Measurements from ENCODE around the gene SLC22A2. TPM values are rescaled to one million over a fixed set of nuclear protein-coding genes. Genes with fewer than 3 reads are reported as not detected.

The SLC22A2 gene
- total RNA-seq, 2 donors from 2014 or later: not detected

GRCh38 chr6:160192840-160193239, 65.8 kb downstream of the SLC22A2 start:
- H3K4me3 Mint-ChIP-seq: no peak overlapping the region
- H3K4me1 Mint-ChIP-seq: no peaks in the 10 kb centered on the region
- no peak overlapping the region for H3K27ac Mint-ChIP-seq
- peaks cover 3% of the 10 kb centered on the region for H3K27me3 Mint-ChIP-seq
- ATAC-seq (replicated peaks): no peak
- peaks cover 10% of the 10 kb centered on the region for H3K9me3 Mint-ChIP-seq
- H3K36me3 Mint-ChIP-seq (ENCODE audit: low read depth): no peaks in the 10 kb centered on the region

- H3K4me3 Mint-ChIP-seq: no peak overlapping the region
- ATAC-seq (replicated peaks): no peak
- H3K27me3 Mint-ChIP-seq: peaks cover 6% of the 10 kb centered on the region
- peaks cover 10% of the 10 kb centered on the region for H3K9me3 Mint-ChIP-seq
- no peak overlapping the region for H3K27ac Mint-ChIP-seq
- H3K4me1 Mint-ChIP-seq: no peaks in the 10 kb centered on the region
- no peaks in the 10 kb centered on the region for H3K36me3 Mint-ChIP-seq (ENCODE audit: low read depth)
Observed at GRCh38 chr6:160190973-160191372, 67.6 kb downstream of the SLC22A2 start.

- H3K4me3 Mint-ChIP-seq: no peak overlapping the region
- no peak for ATAC-seq (replicated peaks)
- no peaks in the 10 kb centered on the region for H3K4me1 Mint-ChIP-seq
Observed at GRCh38 chr6:160190081-160190480, 68.5 kb downstream of the SLC22A2 start.

GRCh38 chr6:160188773-160189172, 69.8 kb downstream of the SLC22A2 start:
- ATAC-seq (replicated peaks): no peak
- peaks cover 13% of the 10 kb centered on the region for H3K27me3 Mint-ChIP-seq
- H3K36me3 Mint-ChIP-seq (ENCODE audit: low read depth): no peaks in the 10 kb centered on the region
- H3K4me3 Mint-ChIP-seq: no peak overlapping the region
- H3K27ac Mint-ChIP-seq: no peak overlapping the region
- peaks cover 10% of the 10 kb centered on the region for H3K9me3 Mint-ChIP-seq
- no peaks in the 10 kb centered on the region for H3K4me1 Mint-ChIP-seq

More at GRCh38 chr6:160190081-160190480, 68.5 kb downstream of the SLC22A2 start:
- no peaks in the 10 kb centered on the region for H3K36me3 Mint-ChIP-seq (ENCODE audit: low read depth)
- peaks cover 6% of the 10 kb centered on the region for H3K27me3 Mint-ChIP-seq
- H3K9me3 Mint-ChIP-seq: peaks cover 10% of the 10 kb centered on the region
- H3K27ac Mint-ChIP-seq: no peak overlapping the region

- ATAC-seq (replicated peaks): no peak
- H3K4me1 Mint-ChIP-seq: no peaks in the 10 kb centered on the region
- H3K27ac Mint-ChIP-seq: no peak overlapping the region
- no peak overlapping the region for H3K4me3 Mint-ChIP-seq
- H3K9me3 Mint-ChIP-seq: no peaks in the 10 kb centered on the region
- no peaks in the 10 kb centered on the region for H3K36me3 Mint-ChIP-seq (ENCODE audit: low read depth)
- H3K27me3 Mint-ChIP-seq: peaks cover 22% of the 10 kb centered on the region
Observed at GRCh38 chr6:160180706-160181105, 77.9 kb downstream of the SLC22A2 start.

- ATAC-seq (replicated peaks): no peak
- H3K36me3 Mint-ChIP-seq (ENCODE audit: low read depth): no peaks in the 10 kb centered on the region
- peaks cover 11% of the 10 kb centered on the region for H3K27me3 Mint-ChIP-seq
- H3K4me3 Mint-ChIP-seq: no peak overlapping the region
- H3K4me1 Mint-ChIP-seq: no peaks in the 10 kb centered on the region
- no peaks in the 10 kb centered on the region for H3K9me3 Mint-ChIP-seq
- H3K27ac Mint-ChIP-seq: no peak overlapping the region
Observed at GRCh38 chr6:160178271-160178670, 80.3 kb downstream of the SLC22A2 start.

- H3K9me3 Mint-ChIP-seq: no peaks in the 10 kb centered on the region
- H3K36me3 Mint-ChIP-seq (ENCODE audit: low read depth): no peaks in the 10 kb centered on the region
- H3K27me3 Mint-ChIP-seq: peaks cover 14% of the 10 kb centered on the region
- no peak overlapping the region for H3K27ac Mint-ChIP-seq
- ATAC-seq (replicated peaks): no peak
- H3K4me3 Mint-ChIP-seq: no peak overlapping the region
- H3K4me1 Mint-ChIP-seq: no peaks in the 10 kb centered on the region
Observed at GRCh38 chr6:160177220-160177619, 81.4 kb downstream of the SLC22A2 start.

GRCh38 chr6:160174681-160175080, 83.9 kb downstream of the SLC22A2 start:
- H3K9me3 Mint-ChIP-seq: no peaks in the 10 kb centered on the region
- no peaks in the 10 kb centered on the region for H3K36me3 Mint-ChIP-seq (ENCODE audit: low read depth)
- no peak overlapping the region for H3K27ac Mint-ChIP-seq
- peaks cover 18% of the 10 kb centered on the region for H3K27me3 Mint-ChIP-seq
- no peaks in the 10 kb centered on the region for H3K4me1 Mint-ChIP-seq
- H3K4me3 Mint-ChIP-seq: no peak overlapping the region
- ATAC-seq (replicated peaks): no peak

GRCh38 chr6:160173806-160174527, 84.7 kb downstream of the SLC22A2 start:
- Mint-ChIP-seq H3K27me3 (peaks cover 18% of the 10 kb centered on the region), H3K4me1 (no peaks in the 10 kb centered on the region), H3K27ac (no peak overlapping the region), H3K4me3 (no peak overlapping the region), H3K36me3 (ENCODE audit: low read depth) (no peaks in the 10 kb centered on the region), H3K9me3 (no peaks in the 10 kb centered on the region)
- ATAC-seq (replicated peaks): no peak

- H3K27me3 Mint-ChIP-seq: peaks cover 15% of the 10 kb centered on the region
- H3K9me3 Mint-ChIP-seq: no peaks in the 10 kb centered on the region
- H3K4me1 Mint-ChIP-seq: no peaks in the 10 kb centered on the region
- no peak overlapping the region for H3K27ac Mint-ChIP-seq
- H3K36me3 Mint-ChIP-seq (ENCODE audit: low read depth): no peaks in the 10 kb centered on the region
- no peak for ATAC-seq (replicated peaks)
- H3K4me3 Mint-ChIP-seq: no peak overlapping the region
Observed at GRCh38 chr6:160172704-160173103, 85.9 kb downstream of the SLC22A2 start.

- Mint-ChIP-seq H3K27ac (no peak overlapping the region), H3K36me3 (ENCODE audit: low read depth) (no peaks in the 10 kb centered on the region), H3K27me3 (peaks cover 18% of the 10 kb centered on the region), H3K9me3 (peaks cover 2% of the 10 kb centered on the region), H3K4me3 (no peak overlapping the region), H3K4me1 (no peaks in the 10 kb centered on the region)
- no peak for ATAC-seq (replicated peaks)
Observed at GRCh38 chr6:160170018-160170680, 88.5 kb downstream of the SLC22A2 start.

- Mint-ChIP-seq H3K27me3 (peaks cover 19% of the 10 kb centered on the region), H3K4me3 (no peak overlapping the region), H3K4me1 (no peaks in the 10 kb centered on the region), H3K36me3 (ENCODE audit: low read depth) (no peaks in the 10 kb centered on the region), H3K9me3 (peaks cover 3% of the 10 kb centered on the region), H3K27ac (no peak overlapping the region)
- ATAC-seq (replicated peaks): no peak
Observed at GRCh38 chr6:160167604-160168399, 90.8 kb downstream of the SLC22A2 start.
